Stimulated activated CD8-positive, alpha-beta memory T cell treated with anti-CD3 and anti-CD28 coated beads, Interleukin-15, amount 100 ng/mL, for 48 hours (primary cell): ENCODE measurements around the gene ABHD16A.

Experiments
- DNase-seq, 2 donors: peaks; one replicate each; pipeline ENCODE4 v3.0.0-alpha.2; 2020; ENCODE audit warnings: low read depth in 2 of 2

ABHD16A gene

GRCh38 chr6:31662124-31662723, 40.9 kb downstream of the ABHD16A start:
- DNase-seq, result no peak

DNA sequence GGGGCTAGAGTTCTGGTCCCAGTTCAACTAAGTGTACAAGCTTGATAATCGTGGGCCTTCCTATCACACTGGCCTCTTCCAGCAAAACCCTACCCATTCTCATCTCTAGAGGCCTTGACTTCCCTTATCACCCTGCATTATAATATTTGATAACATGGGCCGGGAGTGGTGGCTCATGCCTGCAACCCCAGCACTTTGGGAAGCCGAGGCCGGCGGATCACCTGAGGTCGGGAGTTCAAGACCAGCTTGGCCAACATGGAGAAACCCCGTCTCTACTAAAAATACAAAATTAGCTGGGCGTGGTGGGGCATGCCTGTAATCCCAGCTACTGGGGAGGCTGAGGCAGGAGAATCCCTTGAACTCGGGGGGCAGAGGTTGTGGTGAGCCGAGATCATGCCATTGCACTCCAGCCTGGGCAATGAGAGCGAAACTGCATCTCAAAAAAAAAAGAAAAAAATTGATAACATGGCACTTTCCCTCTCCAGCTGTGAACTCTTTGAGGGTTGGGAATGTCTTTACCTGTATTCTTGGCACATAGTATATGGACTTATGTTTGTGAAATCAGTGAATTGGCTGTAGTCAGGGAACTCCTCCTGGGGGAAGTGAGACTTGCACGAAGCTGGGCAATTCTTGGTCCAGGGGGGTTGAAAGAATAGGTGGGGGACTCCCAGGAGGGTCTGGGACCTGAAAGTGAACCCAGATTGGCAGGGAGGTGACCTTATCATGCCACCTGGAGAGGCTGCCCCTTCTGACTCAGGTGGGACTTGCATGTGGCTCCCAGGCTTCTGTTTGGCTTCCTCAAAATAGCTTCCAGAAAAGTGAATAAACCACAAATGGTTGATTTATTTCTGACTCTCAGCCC, 41.6 kb downstream of the ABHD16A start:
- no peak for DNase-seq

GRCh38 chr6:31660381-31661261, 42.5 kb downstream of the ABHD16A start, which contains the start of gene C6orf47:
Gene C6orf47 (minus strand): TSS chr6:31660778. CDS start chr6:31659947, 831 bp downstream.
- DNase-seq, result peak; percentile 75 to 76

DNA sequence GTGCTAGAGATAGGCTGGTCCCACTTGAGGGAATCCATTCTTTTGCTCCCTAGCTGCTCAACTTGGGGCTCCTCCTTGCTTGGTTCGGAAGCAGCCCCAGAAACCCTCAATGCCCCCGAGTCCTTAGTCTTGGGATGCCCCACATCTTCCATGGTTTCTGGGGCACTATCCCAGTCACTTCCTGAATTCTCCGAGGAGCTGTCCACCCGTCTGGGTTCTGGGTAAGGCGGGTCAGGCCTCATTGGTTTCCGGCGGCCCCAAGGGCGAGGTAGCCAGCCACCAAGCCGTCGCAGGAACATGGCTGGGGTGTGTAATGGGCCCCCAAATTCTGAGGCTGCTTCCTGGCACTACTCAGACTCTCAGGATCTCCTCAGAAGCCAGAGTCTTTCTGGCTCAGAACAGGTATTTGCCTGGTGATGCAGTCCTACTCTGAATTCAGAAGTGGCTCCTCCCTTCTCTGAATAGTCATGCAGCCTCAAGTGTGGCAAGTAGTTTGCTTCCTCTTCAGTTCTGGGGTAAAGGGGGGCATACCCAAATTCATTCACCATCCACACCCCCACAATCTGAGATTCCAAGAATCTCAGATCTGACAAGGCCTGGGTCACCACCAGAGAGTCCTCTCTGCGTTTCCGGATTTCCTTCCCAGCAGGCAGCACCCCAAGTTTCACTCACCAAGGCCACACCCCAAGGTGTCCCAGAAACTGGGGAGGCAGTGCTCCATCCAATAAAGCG, 43.3 kb downstream of the ABHD16A start:
- peak in 1 of 2 donors; percentile 20 for DNase-seq

- no peak for DNase-seq
These were observed 44.0 kb downstream of the ABHD16A start for GRCh38 chr6:31658983-31659648.

- DNase-seq, result no peak
These were observed 44.9 kb downstream of the ABHD16A start for GRCh38 chr6:31658158-31658688.

GRCh38 chr6:31657406-31658157, 45.5 kb downstream of the ABHD16A start:
- no peak for DNase-seq

- DNase-seq, result no peak
These were observed 47.5 kb downstream of the ABHD16A start, which contains the start of gene APOM for GRCh38 chr6:31655349-31656237. Gene APOM (plus strand): TSS chr6:31655894. CDS start chr6:31655967, 73 bp downstream.

- no peak for DNase-seq
These were observed 48.4 kb downstream of the ABHD16A start for GRCh38 chr6:31654574-31655348.

GRCh38 chr6:31652925-31653724, 50.0 kb downstream of the ABHD16A start:
- peak; percentile 81 to 82 for DNase-seq

DNA sequence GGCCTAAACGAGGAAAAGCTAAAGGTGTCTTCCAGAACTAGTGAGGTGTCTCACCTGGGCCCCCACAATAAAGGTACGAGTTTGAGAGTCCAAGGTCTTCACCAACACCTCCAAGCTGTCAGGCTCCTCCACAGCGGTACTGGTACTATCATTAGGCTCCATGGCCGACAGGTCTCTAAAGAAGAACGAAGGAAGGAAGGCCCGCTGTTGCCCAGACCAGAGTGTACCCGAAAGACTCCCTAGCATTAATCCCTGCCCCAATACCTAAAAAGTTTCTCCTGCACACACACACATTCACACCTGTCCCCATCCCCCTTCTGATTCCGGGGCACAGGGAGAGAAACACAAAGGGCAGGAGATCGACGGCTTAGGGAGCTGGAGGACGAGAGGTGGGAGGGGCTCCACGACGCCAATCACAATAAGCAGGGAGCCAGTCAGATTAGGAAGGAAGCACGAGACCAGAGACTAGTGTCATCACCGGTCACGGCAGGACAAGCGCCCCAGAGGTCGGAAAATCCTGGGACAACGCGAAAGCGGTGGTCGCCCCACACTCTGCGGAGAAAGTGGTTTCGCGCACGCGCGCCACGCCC, 51.4 kb downstream of the ABHD16A start:
- peak in 1 of 2 donors; percentile 63 for DNase-seq

DNA sequence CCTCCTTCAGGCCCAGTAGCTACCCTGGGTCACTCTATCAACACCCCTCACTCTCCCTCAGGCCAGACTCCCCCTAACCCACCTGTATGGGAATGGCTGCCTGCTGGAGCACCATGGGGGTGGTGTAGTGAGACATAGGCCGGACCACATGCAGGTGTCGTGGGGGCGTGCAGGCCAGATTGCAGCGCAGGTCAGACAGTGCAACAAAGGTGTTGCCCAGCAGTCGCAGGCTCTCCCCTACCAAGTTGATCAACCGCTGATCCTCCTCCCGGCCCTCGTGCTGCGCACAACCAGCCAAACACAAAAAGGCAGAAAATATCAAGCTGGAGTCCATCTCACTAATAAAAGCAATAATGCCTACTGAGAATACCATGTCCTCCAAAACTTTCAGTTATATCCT, 57.8 kb downstream of the ABHD16A start:
- no peak for DNase-seq

DNA sequence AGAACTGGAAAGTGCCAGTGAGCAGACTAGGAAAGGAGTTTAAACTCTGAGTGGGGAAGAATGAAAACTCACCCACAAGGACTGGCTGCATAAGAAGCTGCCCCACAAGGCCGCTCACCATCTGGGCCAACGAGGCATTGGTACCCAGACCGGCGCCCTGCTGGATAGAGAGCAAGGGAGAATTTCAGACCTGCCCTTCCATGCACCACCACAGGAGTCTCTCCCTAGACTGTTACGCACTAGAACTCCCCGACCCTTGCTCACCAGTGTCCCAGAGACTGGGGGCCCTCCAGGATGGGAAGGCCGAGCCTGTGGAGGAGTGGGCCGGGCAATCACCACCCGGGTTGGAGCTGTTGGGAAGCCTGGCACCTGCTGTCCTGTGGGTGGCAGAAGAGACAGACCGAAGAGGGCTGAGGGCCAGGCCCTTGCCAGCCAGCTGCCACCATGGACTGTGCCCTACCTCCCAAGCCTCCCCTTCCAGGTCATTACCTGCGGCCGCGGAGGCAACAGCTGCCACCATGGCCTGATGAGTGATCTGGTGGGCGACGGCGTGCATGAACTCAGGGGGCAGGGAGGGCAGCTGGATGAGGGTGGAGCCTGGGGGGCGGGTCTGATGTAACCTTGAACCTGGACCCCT, 59.2 kb downstream of the ABHD16A start:
- DNase-seq, result no peak

GRCh38 chr6:31642798-31643570, 60.1 kb downstream of the ABHD16A start:
- DNase-seq, result no peak

- DNase-seq, result no peak
These were observed 61.8 kb downstream of the ABHD16A start for GRCh38 chr6:31641370-31641769.
